ENCODE results near the gene PON2.

DNA sequence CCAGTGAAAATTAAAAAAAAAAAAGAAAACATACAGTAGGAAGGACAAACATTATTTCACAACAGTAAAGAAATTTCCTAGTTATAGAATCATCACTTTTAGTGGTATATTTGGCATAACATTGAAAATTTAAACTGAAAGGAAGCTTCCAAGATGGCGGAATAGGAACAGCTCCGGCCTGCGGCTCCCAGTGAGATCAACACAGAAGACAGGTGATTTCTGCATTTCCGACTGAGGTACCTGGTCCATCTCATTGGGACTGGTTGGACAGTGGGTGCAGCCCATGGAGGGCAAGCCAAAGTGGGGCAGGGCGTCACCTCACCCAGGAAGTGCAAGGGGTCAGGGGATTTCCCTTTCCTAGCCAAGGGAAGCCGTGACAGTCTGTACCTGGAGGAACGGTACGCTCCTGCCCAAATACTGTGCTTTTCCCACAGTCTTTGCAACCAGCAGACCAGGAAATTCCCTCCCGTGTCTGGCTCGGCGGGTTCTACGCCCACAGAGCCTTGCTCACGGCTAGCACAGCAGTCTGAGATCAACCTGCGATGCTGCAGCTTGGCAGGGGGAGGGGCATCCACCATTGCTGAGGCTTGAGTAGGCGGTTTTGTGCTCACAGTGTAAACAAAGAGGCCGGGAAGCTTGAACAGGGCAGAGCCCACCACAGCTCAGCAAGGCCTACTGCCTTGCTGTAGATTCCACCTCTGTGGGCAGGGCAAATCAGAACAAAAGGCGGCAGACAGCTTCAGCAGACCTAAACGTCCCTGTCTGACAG is 58.0 kb downstream of the PON2 start:
- TF ChIP-seq, protein P1, sequence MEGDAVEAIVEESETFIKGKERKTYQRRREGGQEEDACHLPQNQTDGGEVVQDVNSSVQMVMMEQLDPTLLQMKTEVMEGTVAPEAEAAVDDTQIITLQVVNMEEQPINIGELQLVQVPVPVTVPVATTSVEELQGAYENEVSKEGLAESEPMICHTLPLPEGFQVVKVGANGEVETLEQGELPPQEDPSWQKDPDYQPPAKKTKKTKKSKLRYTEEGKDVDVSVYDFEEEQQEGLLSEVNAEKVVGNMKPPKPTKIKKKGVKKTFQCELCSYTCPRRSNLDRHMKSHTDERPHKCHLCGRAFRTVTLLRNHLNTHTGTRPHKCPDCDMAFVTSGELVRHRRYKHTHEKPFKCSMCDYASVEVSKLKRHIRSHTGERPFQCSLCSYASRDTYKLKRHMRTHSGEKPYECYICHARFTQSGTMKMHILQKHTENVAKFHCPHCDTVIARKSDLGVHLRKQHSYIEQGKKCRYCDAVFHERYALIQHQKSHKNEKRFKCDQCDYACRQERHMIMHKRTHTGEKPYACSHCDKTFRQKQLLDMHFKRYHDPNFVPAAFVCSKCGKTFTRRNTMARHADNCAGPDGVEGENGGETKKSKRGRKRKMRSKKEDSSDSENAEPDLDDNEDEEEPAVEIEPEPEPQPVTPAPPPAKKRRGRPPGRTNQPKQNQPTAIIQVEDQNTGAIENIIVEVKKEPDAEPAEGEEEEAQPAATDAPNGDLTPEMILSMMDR (IDR thresholded peaks at IDR 0.05; ENCODE audit: poor library complexity, severe bottlenecking): no peak
- no peak for TF ChIP-seq TAF1 (IDR thresholded peaks at IDR 0.05; ENCODE audit: low read depth)
- TF ChIP-seq RAD21 (conservative IDR thresholded peaks at IDR 0.05): no peak
- no peak for TF ChIP-seq POLR2AphosphoS5 (IDR thresholded peaks at IDR 0.05)
- no peak for TF ChIP-seq EZH2 (IDR thresholded peaks at IDR 0.05; ENCODE audit: borderline replicate concordance, insufficient read depth, low read length, poor library complexity, severe bottlenecking)
